Astrocyte (in vitro differentiated cells and primary cell): ENCODE data around the gene YBX3. TPM values are rescaled to one million over a fixed set of nuclear protein-coding genes. Genes with fewer than 3 reads are reported as not detected.

ENCODE experiments used
- DNase-seq: peaks from one replicate; pipeline ENCODE4 v3.0.0-alpha.2; 2010; ENCODE audit warnings: low read depth
- FAIRE-seq: peaks from 2 replicates; lab custom pipeline; 2011; peaks lifted over from hg19 to GRCh38; lab: Jason Lieb, UNC
- H2AFZ ChIP-seq: 2 replicates; pipeline ENCODE4 v1.6.0; 2012; ENCODE audit warnings: low read depth, low read length, inconsistent platforms
- H3K27ac ChIP-seq: 2 replicates; pipeline ENCODE4 v1.5.1; 2011; ENCODE audit warnings: low read depth, low read length, inconsistent platforms
- H3K27me3 ChIP-seq: 2 replicates; pipeline ENCODE4 v1.6.0; 2011; ENCODE audit warnings: low read length, inconsistent platforms; ENCODE audit not compliant: insufficient read depth
- H3K36me3 ChIP-seq: 2 replicates; pipeline ENCODE4 v1.5.1; 2011; ENCODE audit warnings: low read length, inconsistent platforms; ENCODE audit not compliant: insufficient read depth
- H3K4me1 ChIP-seq: 2 replicates; pipeline ENCODE4 v1.5.1; 2011; ENCODE audit warnings: low read length, inconsistent platforms; ENCODE audit not compliant: insufficient read depth
- H3K4me2 ChIP-seq: 2 replicates; pipeline ENCODE4 v1.6.0; 2012; ENCODE audit warnings: low read length, inconsistent platforms
- H3K4me3 ChIP-seq: 2 replicates; pipeline ENCODE4 v1.5.1; 2011; ENCODE audit warnings: low read depth, mild to moderate bottlenecking, low read length, inconsistent platforms; ENCODE audit not compliant: insufficient read depth
- H3K79me2 ChIP-seq: 2 replicates; pipeline ENCODE4 v1.6.0; 2012; ENCODE audit warnings: mild to moderate bottlenecking, low read length, inconsistent platforms; ENCODE audit not compliant: insufficient read depth
- H3K9ac ChIP-seq: 2 replicates; pipeline ENCODE4 v1.6.0; 2012; ENCODE audit warnings: mild to moderate bottlenecking, low read length, inconsistent platforms
- H3K9me3 ChIP-seq: 2 replicates; pipeline ENCODE4 v1.5.1; 2012; ENCODE audit warnings: low read depth, mild to moderate bottlenecking, low read length, inconsistent platforms; ENCODE audit not compliant: insufficient read depth
- H4K20me1 ChIP-seq: 2 replicates; pipeline ENCODE4 v1.6.0; 2012; ENCODE audit warnings: low read length, inconsistent platforms; ENCODE audit not compliant: insufficient read depth
- H3K27ac Mint-ChIP-seq: one replicate; pipeline ENCODE4 v1.8.0; 2021; ENCODE audit warnings: mild to moderate bottlenecking, mixed read lengths; ENCODE audit not compliant: unreplicated experiment
- H3K27me3 Mint-ChIP-seq: one replicate; pipeline ENCODE4 v1.8.0; 2021; ENCODE audit warnings: low read depth, mixed read lengths; ENCODE audit not compliant: unreplicated experiment
- H3K36me3 Mint-ChIP-seq: one replicate; pipeline ENCODE4 v1.8.0; 2021; ENCODE audit warnings: low read depth, mixed read lengths; ENCODE audit not compliant: unreplicated experiment
- H3K4me1 Mint-ChIP-seq: one replicate; pipeline ENCODE4 v1.8.0; 2021; ENCODE audit warnings: low read depth, mixed read lengths; ENCODE audit not compliant: unreplicated experiment
- H3K4me3 Mint-ChIP-seq: one replicate; pipeline ENCODE4 v1.8.0; 2021; ENCODE audit warnings: mild to moderate bottlenecking, moderate library complexity, mixed read lengths; ENCODE audit not compliant: unreplicated experiment
- H3K9me3 Mint-ChIP-seq: one replicate; pipeline ENCODE4 v1.8.0; 2021; ENCODE audit warnings: mild to moderate bottlenecking, mixed read lengths; ENCODE audit not compliant: unreplicated experiment
- EZH2 ChIP-seq: IDR thresholded peaks from 2 replicates; pipeline ENCODE4 v1.6.1; 2012; ENCODE audit warnings: mild to moderate bottlenecking, low read length, inconsistent platforms; ENCODE audit not compliant: insufficient read depth
- total RNA-seq: library from RNA; stranded (reverse); gene quantifications from 2 replicates; pipeline ENCODE4 v1.2.1, GENCODE V29; 2021
- TF ChIP-seq, protein P1 (sequence below): IDR thresholded peaks from 2 replicates; pipeline ENCODE4 v1.5.1; 2011; ENCODE audit warnings: low read depth, mild to moderate bottlenecking, inconsistent platforms, low read length, moderate library complexity; ENCODE audit not compliant: insufficient read depth

Gene YBX3
- total RNA-seq, 1 donor from 2014 or later, result 527 TPM

DNA sequence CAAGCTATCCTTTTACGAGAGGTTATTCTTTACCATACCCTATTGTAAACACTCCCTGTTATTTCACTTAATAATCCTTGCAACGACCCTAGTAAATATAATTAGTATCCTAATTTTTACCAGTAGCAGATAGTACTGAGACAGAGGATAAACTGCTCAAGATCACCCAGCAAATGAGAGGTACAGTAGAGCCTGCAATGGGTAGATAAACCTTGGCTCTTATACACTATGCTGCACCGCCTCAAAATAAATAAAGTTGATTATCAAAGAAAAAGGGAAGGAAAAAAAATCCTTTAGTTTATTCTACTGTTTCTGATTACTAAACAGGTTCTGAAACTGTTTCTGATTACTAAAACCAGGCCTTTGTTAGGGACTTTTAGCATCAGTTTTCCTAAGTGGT is 22.5 kb downstream of the YBX3 start:
- FAIRE-seq (no peak), DNase-seq (no peak)
- TF ChIP-seq, protein P1, sequence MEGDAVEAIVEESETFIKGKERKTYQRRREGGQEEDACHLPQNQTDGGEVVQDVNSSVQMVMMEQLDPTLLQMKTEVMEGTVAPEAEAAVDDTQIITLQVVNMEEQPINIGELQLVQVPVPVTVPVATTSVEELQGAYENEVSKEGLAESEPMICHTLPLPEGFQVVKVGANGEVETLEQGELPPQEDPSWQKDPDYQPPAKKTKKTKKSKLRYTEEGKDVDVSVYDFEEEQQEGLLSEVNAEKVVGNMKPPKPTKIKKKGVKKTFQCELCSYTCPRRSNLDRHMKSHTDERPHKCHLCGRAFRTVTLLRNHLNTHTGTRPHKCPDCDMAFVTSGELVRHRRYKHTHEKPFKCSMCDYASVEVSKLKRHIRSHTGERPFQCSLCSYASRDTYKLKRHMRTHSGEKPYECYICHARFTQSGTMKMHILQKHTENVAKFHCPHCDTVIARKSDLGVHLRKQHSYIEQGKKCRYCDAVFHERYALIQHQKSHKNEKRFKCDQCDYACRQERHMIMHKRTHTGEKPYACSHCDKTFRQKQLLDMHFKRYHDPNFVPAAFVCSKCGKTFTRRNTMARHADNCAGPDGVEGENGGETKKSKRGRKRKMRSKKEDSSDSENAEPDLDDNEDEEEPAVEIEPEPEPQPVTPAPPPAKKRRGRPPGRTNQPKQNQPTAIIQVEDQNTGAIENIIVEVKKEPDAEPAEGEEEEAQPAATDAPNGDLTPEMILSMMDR, result no peak
- TF ChIP-seq EZH2, result no peak
- H3K4me2 ChIP-seq, result no peak overlapping the region
- H3K27me3 Mint-ChIP-seq, result no peaks in the 10 kb centered on the region
- no peak overlapping the region for H3K27ac Mint-ChIP-seq
- peaks cover 13% of the 10 kb centered on the region for H3K36me3 Mint-ChIP-seq
- no peaks in the 10 kb centered on the region for H3K9me3 ChIP-seq
- no peak overlapping the region for H3K9ac ChIP-seq
- no peaks in the 10 kb centered on the region for H3K4me1 ChIP-seq
- peaks cover 10% of the 10 kb centered on the region for H4K20me1 ChIP-seq
- no peaks in the 10 kb centered on the region for H3K27me3 ChIP-seq
- no peak overlapping the region for H3K4me3 ChIP-seq
- H3K9me3 Mint-ChIP-seq, result no peaks in the 10 kb centered on the region
- H3K36me3 ChIP-seq, result peaks cover 61% of the 10 kb centered on the region
- H2AFZ ChIP-seq, result no peak overlapping the region
- peaks cover 3% of the 10 kb centered on the region for H3K79me2 ChIP-seq
- H3K4me1 Mint-ChIP-seq, result peaks cover 2% of the 10 kb centered on the region
- H3K27ac ChIP-seq, result no peak overlapping the region
- no peak overlapping the region for H3K4me3 Mint-ChIP-seq

GRCh38 chr12:10697862-10698261 is 25.3 kb downstream of the YBX3 start:
- H3K27me3 ChIP-seq, result no peaks in the 10 kb centered on the region
- no peaks in the 10 kb centered on the region for H3K4me1 ChIP-seq
- Mint-ChIP-seq H3K27me3 (no peaks in the 10 kb centered on the region), H3K36me3 (peaks cover 18% of the 10 kb centered on the region), H3K27ac (no peak overlapping the region), H3K9me3 (no peaks in the 10 kb centered on the region), H3K4me3 (no peak overlapping the region), H3K4me1 (peaks cover 2% of the 10 kb centered on the region)
- TF ChIP-seq, protein P1, result no peak
- TF ChIP-seq EZH2, result no peak
- H3K79me2 ChIP-seq, result no peaks in the 10 kb centered on the region
- H3K4me3 ChIP-seq, result no peak overlapping the region
- H2AFZ ChIP-seq, result no peak overlapping the region
- no peak for DNase-seq
- H3K9me3 ChIP-seq, result no peaks in the 10 kb centered on the region
- H3K27ac ChIP-seq, result no peak overlapping the region
- no peaks in the 10 kb centered on the region for H4K20me1 ChIP-seq
- no peak for FAIRE-seq
- H3K36me3 ChIP-seq, result peaks cover 44% of the 10 kb centered on the region
- no peak overlapping the region for H3K9ac ChIP-seq
- no peak overlapping the region for H3K4me2 ChIP-seq

DNA sequence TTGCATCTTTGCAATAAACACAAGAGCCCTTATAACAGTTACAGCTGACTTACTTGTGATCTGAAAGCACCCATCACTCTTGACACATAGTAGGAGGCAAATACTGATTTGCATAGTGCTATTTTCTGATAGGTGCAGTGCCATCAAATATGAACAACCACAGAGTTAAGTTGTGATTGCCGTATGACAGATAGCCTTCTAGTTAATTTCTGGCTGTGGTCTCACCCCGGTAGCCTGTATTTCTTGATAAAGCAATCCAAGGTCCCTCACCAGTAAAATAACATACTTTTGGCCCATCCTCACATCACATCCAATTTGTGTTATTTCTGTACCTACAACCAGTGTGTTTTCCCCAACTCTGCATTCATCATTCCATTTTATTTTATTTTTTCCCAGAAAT is 26.0 kb downstream of the YBX3 start:
- no peak overlapping the region for H3K27ac ChIP-seq

More for the DNA sequence above, 26.0 kb downstream of the YBX3 start:
- H4K20me1 ChIP-seq, result no peaks in the 10 kb centered on the region
- FAIRE-seq (no peak), DNase-seq (no peak)
- H3K9ac ChIP-seq, result no peak overlapping the region
- Mint-ChIP-seq H3K27ac (no peak overlapping the region), H3K27me3 (no peaks in the 10 kb centered on the region), H3K36me3 (peaks cover 18% of the 10 kb centered on the region), H3K9me3 (no peaks in the 10 kb centered on the region), H3K4me3 (no peak overlapping the region), H3K4me1 (peaks cover 2% of the 10 kb centered on the region)
- no peaks in the 10 kb centered on the region for H3K27me3 ChIP-seq
- H3K4me3 ChIP-seq, result no peak overlapping the region
- H3K36me3 ChIP-seq, result peaks cover 39% of the 10 kb centered on the region
- H3K9me3 ChIP-seq, result no peaks in the 10 kb centered on the region
- no peak overlapping the region for H2AFZ ChIP-seq
- H3K4me1 ChIP-seq, result no peaks in the 10 kb centered on the region
- H3K79me2 ChIP-seq, result no peaks in the 10 kb centered on the region
- no peak overlapping the region for H3K4me2 ChIP-seq
- TF ChIP-seq EZH2, result no peak
- TF ChIP-seq, protein P1, result no peak
